ENCODE results near the gene VSNL1. TPM values are rescaled to one million over a fixed set of nuclear protein-coding genes. Genes with fewer than 3 reads are reported as not detected.

VSNL1 gene
- total and polyA plus RNA-seq, 10 of the 15 experiments (the other 5 are each of a cell fraction or from before 2014, with no cell fraction given): 0.04 to 0.30 (median 0.12) TPM; not detected in 4

- RAD21 ChIA-PET (ENCODE audit: unreplicated experiment): no interaction called here
- Histone ChIP-seq H3K27me3 (replicated peaks in 1 of 2; ENCODE audit: control insufficient read depth in 2 of 2, insufficient read depth in 2 of 2, low read length in 1 of 2) (no peaks in the 10 kb centered on the region; a peak in 1 of 4 replicates), H3K36me3 (ENCODE audit: control insufficient read depth in 2 of 2, insufficient read depth in 2 of 2, low read length in 1 of 2) (no peaks in the 10 kb centered on the region), H2AFZ (ENCODE audit: control insufficient read depth, low read depth, low read length) (no peak overlapping the region), H3K79me2 (ENCODE audit: control insufficient read depth, insufficient read depth, low read length) (no peaks in the 10 kb centered on the region), H3K27ac (ENCODE audit: control insufficient read depth, insufficient read depth) (no peak overlapping the region), H4K20me1 (ENCODE audit: control insufficient read depth, insufficient read depth) (no peaks in the 10 kb centered on the region), H3K9ac (ENCODE audit: control insufficient read depth, insufficient read depth, low read length) (no peak overlapping the region), H3K4me2 (ENCODE audit: control insufficient read depth, insufficient read depth) (no peak overlapping the region), H3K4me3 (no peak overlapping the region), H3K4me1 (ENCODE audit: control insufficient read depth, insufficient read depth, low read length) (no peaks in the 10 kb centered on the region), H3K9me3 (replicated peaks; ENCODE audit: control insufficient read depth, insufficient read depth, low read length) (no peaks in the 10 kb centered on the region)
- FAIRE-seq (no peak), ATAC-seq (no peak), DNase-seq (ENCODE audit: low read depth, low spot score) (no peak)
- intact Hi-C loops (cut with micrococcal nuclease; ENCODE audit: unreplicated experiment) (no loop called here), in situ Hi-C loops (cut with MboI) (no loop called here)
- 6% methylated on average over 2 of the region's 2 CpGs for WGBS (ENCODE audit: insufficient coverage, insufficient replicate concordance, low lambda C conversion rate, missing lambda C conversion rate)
- POLR2A ChIA-PET: no interaction called here
- CTCF ChIA-PET: interaction anchor here (0.6 kb wide), 1 partner anchor 42 kb away, joined by 6 read pairs; no protein-coding TSS in a partner anchor
- TF ChIP-seq CBFB (IDR thresholded peaks at IDR 0.05; ENCODE audit: low read depth) (no peak), GABPA (IDR thresholded peaks at IDR 0.05; ENCODE audit: low read depth) (no peak)
- SMC1A ChIA-PET (ENCODE audit: uncharacterized antibody, unreplicated experiment): interaction anchor here (1.5 kb wide), 1 partner anchor 13 kb away, joined by 3 read pairs; no protein-coding TSS in a partner anchor
- BruUV-seq (replicated peaks): no TSS peak
Measured at GRCh38 chr2:17592731-17593409, 52.4 kb downstream of the VSNL1 start.

DNA sequence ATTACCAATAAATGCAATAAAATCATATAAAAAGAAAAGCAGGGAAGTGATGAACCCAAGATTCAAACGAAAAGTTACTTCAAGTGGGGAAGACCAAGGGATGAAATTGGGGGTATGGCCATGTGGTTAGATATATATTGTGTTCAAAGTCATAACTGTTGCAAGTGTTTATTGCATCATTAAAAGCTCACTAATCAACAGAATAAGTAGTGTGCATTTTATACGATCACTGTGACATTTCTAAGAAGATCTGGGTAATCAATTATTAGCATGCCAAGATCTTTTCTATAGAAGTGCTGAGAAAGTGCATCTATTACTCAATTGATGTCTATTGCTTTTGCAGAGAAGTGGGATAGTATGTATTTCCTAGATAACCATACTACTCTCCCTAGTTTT, 52.9 kb downstream of the VSNL1 start:
- in situ Hi-C loops (cut with MboI) (no loop called here), intact Hi-C loops (cut with micrococcal nuclease; ENCODE audit: unreplicated experiment) (no loop called here)
- POLR2A ChIA-PET: no interaction called here
- Histone ChIP-seq H2AFZ (ENCODE audit: control insufficient read depth, low read depth, low read length) (no peak overlapping the region), H3K9ac (ENCODE audit: control insufficient read depth, insufficient read depth, low read length) (no peak overlapping the region), H3K36me3 (ENCODE audit: control insufficient read depth in 2 of 2, insufficient read depth in 2 of 2, low read length in 1 of 2) (no peaks in the 10 kb centered on the region), H3K27ac (ENCODE audit: control insufficient read depth, insufficient read depth) (no peak overlapping the region), H3K79me2 (ENCODE audit: control insufficient read depth, insufficient read depth, low read length) (no peaks in the 10 kb centered on the region), H3K4me1 (ENCODE audit: control insufficient read depth, insufficient read depth, low read length) (no peaks in the 10 kb centered on the region), H3K4me3 (no peak overlapping the region), H3K27me3 (replicated peaks in 1 of 2; ENCODE audit: control insufficient read depth in 2 of 2, insufficient read depth in 2 of 2, low read length in 1 of 2) (no peaks in the 10 kb centered on the region; a peak in 1 of 4 replicates), H3K4me2 (ENCODE audit: control insufficient read depth, insufficient read depth) (no peak overlapping the region), H3K9me3 (replicated peaks; ENCODE audit: control insufficient read depth, insufficient read depth, low read length) (no peaks in the 10 kb centered on the region), H4K20me1 (ENCODE audit: control insufficient read depth, insufficient read depth) (no peaks in the 10 kb centered on the region)
- ATAC-seq (no peak), FAIRE-seq (no peak), DNase-seq (ENCODE audit: low read depth, low spot score) (no peak)
- RAD21 ChIA-PET (ENCODE audit: unreplicated experiment): no interaction called here
- CTCF ChIA-PET: no interaction called here
- TF ChIP-seq CREM (IDR thresholded peaks at IDR 0.05; ENCODE audit: low read depth) (no peak), GATAD2B (conservative IDR thresholded peaks at IDR 0.05; ENCODE audit: low read depth) (no peak), HCFC1 (IDR thresholded peaks at IDR 0.05; ENCODE audit: low read length) (no peak), LARP7 (IDR thresholded peaks at IDR 0.05) (no peak), PAX8 (IDR thresholded peaks at IDR 0.05) (no peak)
- TF ChIP-seq, protein P1, sequence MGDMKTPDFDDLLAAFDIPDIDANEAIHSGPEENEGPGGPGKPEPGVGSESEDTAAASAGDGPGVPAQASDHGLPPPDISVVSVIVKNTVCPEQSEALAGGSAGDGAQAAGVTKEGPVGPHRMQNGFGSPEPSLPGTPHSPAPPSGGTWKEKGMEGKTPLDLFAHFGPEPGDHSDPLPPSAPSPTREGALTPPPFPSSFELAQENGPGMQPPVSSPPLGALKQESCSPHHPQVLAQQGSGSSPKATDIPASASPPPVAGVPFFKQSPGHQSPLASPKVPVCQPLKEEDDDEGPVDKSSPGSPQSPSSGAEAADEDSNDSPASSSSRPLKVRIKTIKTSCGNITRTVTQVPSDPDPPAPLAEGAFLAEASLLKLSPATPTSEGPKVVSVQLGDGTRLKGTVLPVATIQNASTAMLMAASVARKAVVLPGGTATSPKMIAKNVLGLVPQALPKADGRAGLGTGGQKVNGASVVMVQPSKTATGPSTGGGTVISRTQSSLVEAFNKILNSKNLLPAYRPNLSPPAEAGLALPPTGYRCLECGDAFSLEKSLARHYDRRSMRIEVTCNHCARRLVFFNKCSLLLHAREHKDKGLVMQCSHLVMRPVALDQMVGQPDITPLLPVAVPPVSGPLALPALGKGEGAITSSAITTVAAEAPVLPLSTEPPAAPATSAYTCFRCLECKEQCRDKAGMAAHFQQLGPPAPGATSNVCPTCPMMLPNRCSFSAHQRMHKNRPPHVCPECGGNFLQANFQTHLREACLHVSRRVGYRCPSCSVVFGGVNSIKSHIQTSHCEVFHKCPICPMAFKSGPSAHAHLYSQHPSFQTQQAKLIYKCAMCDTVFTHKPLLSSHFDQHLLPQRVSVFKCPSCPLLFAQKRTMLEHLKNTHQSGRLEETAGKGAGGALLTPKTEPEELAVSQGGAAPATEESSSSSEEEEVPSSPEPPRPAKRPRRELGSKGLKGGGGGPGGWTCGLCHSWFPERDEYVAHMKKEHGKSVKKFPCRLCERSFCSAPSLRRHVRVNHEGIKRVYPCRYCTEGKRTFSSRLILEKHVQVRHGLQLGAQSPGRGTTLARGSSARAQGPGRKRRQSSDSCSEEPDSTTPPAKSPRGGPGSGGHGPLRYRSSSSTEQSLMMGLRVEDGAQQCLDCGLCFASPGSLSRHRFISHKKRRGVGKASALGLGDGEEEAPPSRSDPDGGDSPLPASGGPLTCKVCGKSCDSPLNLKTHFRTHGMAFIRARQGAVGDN (IDR thresholded peaks at IDR 0.05): no peak
- 20% methylated on average over 2 of the region's 2 CpGs for WGBS (ENCODE audit: insufficient coverage, insufficient replicate concordance, low lambda C conversion rate, missing lambda C conversion rate)
- SMC1A ChIA-PET (ENCODE audit: uncharacterized antibody, unreplicated experiment): interaction anchor here (1.5 kb wide), 1 partner anchor 13 kb away, joined by 3 read pairs; no protein-coding TSS in a partner anchor
- BruUV-seq (replicated peaks): no TSS peak

Measured in GM12878 (cell line).